Stomach (tissue), 4 donors: ENCODE data around the gene RALGDS.

Experiments
- POLR2A ChIP-seq, 4 donors: fragments of 450-650 bp; IDR thresholded peaks; one replicate each; pipeline ENCODE4 v1.6.1; 2016; ENCODE audit warnings: antibody characterized with exemption in 4 of 4, control low read depth in 2 of 4, mild to moderate bottlenecking in 1 of 4, moderate library complexity in 1 of 4
- TF ChIP-seq, protein P1 (sequence below), 7 experiments: fragments of 450-650 bp in 4 of 7; fragments of 200-600 bp in 3 of 7; sonication (generic) in 3 of 7; IDR thresholded peaks; one replicate each; pipeline ENCODE4 v1.5.1; 2016 to 2019; ENCODE audit warnings: antibody characterized with exemption in 7 of 7, control low read depth in 2 of 7, mild to moderate bottlenecking in 1 of 7

GRCh38 chr9:133109931-133110650 lies 10.9 kb downstream of the RALGDS start:
- TF ChIP-seq, protein P1, sequence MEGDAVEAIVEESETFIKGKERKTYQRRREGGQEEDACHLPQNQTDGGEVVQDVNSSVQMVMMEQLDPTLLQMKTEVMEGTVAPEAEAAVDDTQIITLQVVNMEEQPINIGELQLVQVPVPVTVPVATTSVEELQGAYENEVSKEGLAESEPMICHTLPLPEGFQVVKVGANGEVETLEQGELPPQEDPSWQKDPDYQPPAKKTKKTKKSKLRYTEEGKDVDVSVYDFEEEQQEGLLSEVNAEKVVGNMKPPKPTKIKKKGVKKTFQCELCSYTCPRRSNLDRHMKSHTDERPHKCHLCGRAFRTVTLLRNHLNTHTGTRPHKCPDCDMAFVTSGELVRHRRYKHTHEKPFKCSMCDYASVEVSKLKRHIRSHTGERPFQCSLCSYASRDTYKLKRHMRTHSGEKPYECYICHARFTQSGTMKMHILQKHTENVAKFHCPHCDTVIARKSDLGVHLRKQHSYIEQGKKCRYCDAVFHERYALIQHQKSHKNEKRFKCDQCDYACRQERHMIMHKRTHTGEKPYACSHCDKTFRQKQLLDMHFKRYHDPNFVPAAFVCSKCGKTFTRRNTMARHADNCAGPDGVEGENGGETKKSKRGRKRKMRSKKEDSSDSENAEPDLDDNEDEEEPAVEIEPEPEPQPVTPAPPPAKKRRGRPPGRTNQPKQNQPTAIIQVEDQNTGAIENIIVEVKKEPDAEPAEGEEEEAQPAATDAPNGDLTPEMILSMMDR (IDR thresholded peaks at IDR 0.05) = no peak
- no peak for TF ChIP-seq POLR2A (IDR thresholded peaks at IDR 0.05)
